ENCODE results near the gene C17orf78. TPM values are rescaled to one million over a fixed set of nuclear protein-coding genes. Genes with fewer than 3 reads are reported as not detected.

The C17orf78 gene
- polyA plus RNA-seq, 1 of the 3 experiments (the other 2 are of a cell fraction): not detected

Other genes with a start within 250 kb of the C17orf78 start
- 27.2 and 33.7 TPM in 2 replicates for gene ACACA, start 30.9 kb downstream of the C17orf78 start, polyA plus RNA-seq (2012; rRNA removed)
- gene TADA2A, start 30.9 kb downstream of the C17orf78 start, polyA plus RNA-seq (2012; rRNA removed): 9.7 and 11.7 TPM in 2 replicates
- 85.8 and 111 TPM in 2 replicates for gene DUSP14, start 113.9 kb downstream of the C17orf78 start, polyA plus RNA-seq (2012; rRNA removed)
- gene SYNRG, start 233.4 kb downstream of the C17orf78 start, polyA plus RNA-seq (2012; rRNA removed): 8.9 and 12.0 TPM in 2 replicates

Data from SK-N-SH (cell line).